ENCODE data around the gene TPCN2.

TPCN2 gene

DNA sequence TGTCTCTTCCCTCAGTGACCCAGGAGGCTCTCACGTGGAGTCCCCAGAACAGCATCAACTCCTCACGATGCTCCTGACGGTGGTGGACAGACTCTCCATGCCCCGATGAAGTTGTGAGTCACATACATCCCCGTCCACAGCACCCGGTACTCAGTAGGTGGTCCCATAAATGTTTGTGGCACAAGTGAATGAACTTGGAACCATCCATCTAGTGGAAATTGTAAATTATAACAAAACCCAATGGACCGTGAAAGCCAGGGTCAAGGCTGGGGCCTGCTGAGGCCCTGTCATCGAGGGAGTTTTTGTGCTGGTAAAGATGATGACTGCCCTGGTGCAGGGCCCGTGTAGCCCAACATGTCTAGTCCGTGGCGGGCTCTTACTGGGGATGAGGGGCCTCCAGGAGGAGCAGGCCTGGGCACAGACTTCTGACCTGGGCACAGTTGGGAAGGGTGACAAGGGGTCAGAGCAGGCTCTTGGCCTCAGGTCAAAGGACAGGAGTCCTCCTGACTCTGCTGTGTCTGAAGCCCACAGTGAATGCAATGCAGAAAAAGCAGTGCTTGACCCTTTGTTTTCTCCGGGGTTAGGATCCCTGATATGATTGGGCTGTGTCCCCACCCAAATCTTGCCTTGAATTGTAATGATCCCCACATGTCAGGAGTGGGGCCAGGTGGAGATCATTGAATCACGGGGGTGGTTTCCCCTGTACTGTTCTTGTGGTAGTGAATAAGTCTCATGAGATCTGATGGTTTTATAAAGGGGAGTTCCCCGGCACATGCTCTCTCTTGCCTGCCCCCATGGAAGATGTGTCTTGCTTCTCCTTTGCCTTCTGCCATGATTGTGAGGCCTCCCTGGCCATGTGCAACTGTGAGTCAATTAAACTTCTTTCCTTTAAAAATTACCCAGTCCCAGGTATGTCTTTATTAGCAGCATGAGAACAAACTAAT is 87.0 kb downstream of the TPCN2 start:
- TF ChIP-seq POLR2AphosphoS5 (IDR thresholded peaks at IDR 0.05; ENCODE audit: low read depth, low read length): no peak
- no peak for TF ChIP-seq SIN3A (IDR thresholded peaks at IDR 0.05; ENCODE audit: borderline replicate concordance, insufficient read depth, low read length)
- no peak for TF ChIP-seq FOXP2 (optimal IDR thresholded peaks at IDR 0.05; ENCODE audit: borderline replicate concordance, extremely low read depth, extremely low read length, insufficient read depth)
- no peak for TF ChIP-seq REST (IDR thresholded peaks at IDR 0.05; ENCODE audit: insufficient read depth in 1 of 2, low read depth in 2 of 2, low read length in 2 of 2)
- TF ChIP-seq TAF1 (IDR thresholded peaks at IDR 0.05; ENCODE audit: borderline replicate concordance, insufficient read depth, low read length): no peak

DNA sequence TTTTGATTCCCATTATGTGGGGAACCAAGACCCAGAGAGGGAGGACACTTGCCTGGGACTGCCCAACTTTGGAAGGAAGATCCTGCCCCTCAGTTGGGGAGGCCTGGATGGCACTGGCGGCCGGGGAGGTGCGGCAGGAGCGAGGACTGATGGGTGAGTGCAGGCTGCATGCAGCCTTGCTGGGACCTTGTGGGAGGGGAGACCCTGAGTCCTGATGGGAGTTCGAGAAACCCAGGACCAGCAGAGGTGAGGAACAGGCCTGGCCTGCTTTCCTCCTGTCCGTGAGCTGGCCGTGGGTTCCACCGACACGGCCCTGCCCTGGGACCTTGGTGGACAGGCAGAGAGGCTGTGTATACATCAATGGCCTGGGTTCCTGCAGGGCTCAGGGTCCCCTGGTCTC is 87.7 kb downstream of the TPCN2 start:
- TF ChIP-seq SIN3A (IDR thresholded peaks at IDR 0.05; ENCODE audit: borderline replicate concordance, insufficient read depth, low read length) (no peak), REST (IDR thresholded peaks at IDR 0.05; ENCODE audit: insufficient read depth in 1 of 2, low read depth in 2 of 2, low read length in 2 of 2) (no peak), FOXP2 (optimal IDR thresholded peaks at IDR 0.05; ENCODE audit: borderline replicate concordance, extremely low read depth, extremely low read length, insufficient read depth) (no peak)

DNA sequence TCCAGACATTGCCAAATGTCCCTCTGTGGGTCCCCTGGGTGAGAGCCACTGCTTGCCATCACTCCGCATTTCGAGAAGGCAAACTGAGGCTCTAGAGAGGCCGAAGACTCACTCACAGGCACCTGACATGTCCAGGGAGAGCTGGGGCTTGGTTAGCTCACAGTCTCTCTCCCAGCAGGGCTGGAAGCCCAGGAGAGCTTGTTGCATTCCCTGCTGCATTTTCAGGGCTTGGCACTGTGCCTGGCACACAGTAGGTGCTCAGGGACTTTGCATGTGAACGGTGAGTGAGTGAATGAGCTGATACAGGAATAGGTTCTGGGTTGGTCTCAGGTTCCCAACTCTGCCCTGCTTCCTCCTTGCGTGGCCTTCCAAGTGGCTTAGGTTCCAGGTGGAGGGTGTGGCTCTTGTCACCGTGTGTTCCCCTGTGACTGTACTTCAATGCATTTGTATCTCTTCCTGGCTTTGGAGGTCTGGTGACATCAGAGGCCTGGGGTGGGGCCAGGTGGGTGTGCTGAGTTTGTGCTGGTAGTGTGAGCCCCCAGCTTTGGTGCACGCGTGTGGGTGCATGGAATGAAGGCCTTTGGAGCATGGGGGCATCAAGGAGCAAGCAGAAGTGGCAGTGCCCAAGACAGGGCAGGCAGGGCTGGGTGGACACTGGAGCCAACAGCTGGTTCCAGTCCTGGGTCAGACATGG is 88.6 kb downstream of the TPCN2 start:
- TF ChIP-seq FOXP2 (optimal IDR thresholded peaks at IDR 0.05; ENCODE audit: borderline replicate concordance, extremely low read depth, extremely low read length, insufficient read depth): no peak
- no peak for TF ChIP-seq REST (IDR thresholded peaks at IDR 0.05; ENCODE audit: insufficient read depth in 1 of 2, low read depth in 2 of 2, low read length in 2 of 2)
- TF ChIP-seq TAF1 (IDR thresholded peaks at IDR 0.05; ENCODE audit: borderline replicate concordance, insufficient read depth, low read length): no peak
- TF ChIP-seq POLR2AphosphoS5 (IDR thresholded peaks at IDR 0.05; ENCODE audit: low read depth, low read length): no peak
- no peak for TF ChIP-seq SIN3A (IDR thresholded peaks at IDR 0.05; ENCODE audit: borderline replicate concordance, insufficient read depth, low read length)

- TF ChIP-seq FOXP2 (optimal IDR thresholded peaks at IDR 0.05; ENCODE audit: borderline replicate concordance, extremely low read depth, extremely low read length, insufficient read depth): no peak
Observed at GRCh38 chr11:69138265-69138664, 89.5 kb downstream of the TPCN2 start.

GRCh38 chr11:69140635-69141034 is 91.9 kb downstream of the TPCN2 start:
- TF ChIP-seq FOXP2 (optimal IDR thresholded peaks at IDR 0.05; ENCODE audit: borderline replicate concordance, extremely low read depth, extremely low read length, insufficient read depth) (no peak), REST (IDR thresholded peaks at IDR 0.05; ENCODE audit: insufficient read depth in 1 of 2, low read depth in 2 of 2, low read length in 2 of 2) (no peak), SIN3A (IDR thresholded peaks at IDR 0.05; ENCODE audit: borderline replicate concordance, insufficient read depth, low read length) (no peak), POLR2AphosphoS5 (IDR thresholded peaks at IDR 0.05; ENCODE audit: low read depth, low read length) (no peak), TAF1 (IDR thresholded peaks at IDR 0.05; ENCODE audit: borderline replicate concordance, insufficient read depth, low read length) (no peak)

Measured in PFSK-1 (cell line).